HG03039 (cell line): ENCODE data around the gene HOXB6.

Experiments used
- ATAC-seq: cut with Tn5 transposase; IDR thresholded peaks from one replicate; pipeline ENCODE4 v1.9.1; 2021; ENCODE audit warnings: mild to moderate bottlenecking, moderate library complexity; ENCODE audit not compliant: unreplicated experiment

The HOXB6 gene

DNA sequence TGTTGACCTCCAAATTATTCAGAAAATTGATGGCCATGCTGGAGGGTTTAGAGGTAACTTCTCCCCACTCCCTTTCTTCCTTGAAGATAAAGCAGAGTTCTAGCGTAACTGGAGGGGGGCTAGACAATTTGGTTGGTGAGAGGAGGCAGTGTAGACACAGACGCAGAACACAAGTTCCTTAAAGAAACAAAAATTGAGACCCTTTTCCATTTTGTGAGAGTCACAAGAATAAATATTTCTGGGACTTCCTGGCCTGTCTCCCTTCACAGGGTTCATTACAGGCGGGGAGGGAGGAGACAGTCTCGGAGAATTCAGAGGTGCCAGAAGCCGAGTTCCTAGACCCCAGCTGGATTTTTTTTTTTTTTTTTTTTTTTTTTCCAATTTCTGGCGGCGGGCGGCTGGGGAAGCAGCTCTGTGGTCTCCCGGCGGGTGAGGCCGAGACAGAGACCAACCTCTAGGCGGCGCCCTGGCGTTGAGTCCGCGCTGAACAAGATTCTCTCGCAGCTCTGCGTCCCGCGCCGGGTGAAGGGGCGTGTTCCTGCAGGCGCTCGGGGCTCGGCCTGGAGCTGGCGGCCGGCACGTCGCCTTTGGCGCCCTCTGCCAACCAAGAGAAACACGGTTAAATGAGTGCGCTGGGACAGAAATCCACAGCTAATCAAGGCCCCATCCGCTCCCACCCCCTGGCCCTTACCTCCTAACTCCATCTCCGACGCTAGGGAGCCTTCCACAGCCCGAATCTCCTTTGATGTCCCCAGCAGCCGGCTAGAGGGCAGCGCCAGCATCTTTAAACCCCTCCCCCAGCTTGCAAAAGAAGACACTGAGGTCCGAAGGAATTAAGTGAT lies 31.6 kb upstream of the HOXB6 start:
- ATAC-seq, result no peak

DNA sequence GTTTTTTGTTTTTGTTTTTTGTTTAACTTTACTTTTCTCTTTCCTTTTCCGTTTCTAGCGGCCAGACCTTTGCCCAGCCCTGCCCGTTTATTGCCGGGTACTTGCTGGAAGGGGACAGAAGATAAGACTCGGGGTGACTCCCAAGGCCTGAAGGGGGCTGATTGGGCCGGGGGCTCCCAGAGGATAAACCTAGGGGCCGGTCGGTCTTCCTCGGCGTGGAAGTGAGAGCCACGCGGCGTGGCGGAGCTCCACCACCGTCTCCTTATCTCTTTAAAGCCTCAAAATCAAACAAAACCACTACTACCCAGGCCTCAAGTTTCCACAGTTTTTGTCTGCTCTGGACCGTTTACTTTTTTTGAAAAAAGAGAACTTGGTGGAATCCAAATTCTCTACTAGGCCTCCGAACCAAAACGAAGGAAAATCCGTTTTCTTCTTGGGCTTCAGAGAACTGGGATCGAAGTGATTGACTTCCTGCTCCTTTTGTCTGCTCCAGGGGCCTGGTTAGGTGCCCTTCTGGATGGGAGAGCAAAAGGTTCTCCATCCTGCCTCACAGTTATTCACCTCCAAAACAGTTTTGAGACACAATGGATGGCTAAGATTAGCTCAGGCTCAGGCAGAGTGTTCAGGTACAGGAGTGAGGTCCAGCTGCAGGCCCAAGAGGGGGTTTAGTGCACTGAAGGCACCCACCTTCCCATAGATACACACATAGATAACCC lies 29.9 kb upstream of the HOXB6 start:
- ATAC-seq, result no peak

DNA sequence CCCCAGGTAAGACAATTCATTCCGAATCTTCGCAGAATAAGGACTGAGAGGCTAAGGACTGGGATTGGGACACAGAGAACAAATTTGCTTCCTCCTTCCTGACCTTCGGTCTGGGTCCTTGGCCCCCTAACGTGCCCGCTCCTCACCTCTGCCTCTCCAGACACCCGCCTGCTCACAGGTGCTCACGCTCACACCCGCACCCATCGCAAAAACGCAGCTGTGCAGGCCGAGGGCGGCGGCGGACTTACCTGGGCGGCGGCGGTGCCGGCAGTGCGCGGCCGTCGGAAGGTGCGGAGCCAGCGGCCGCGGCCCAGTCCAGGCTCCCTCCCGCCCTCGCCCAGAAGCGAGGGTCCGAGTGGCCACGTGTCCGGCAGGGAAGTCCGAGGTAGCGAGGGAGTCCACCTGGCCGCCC lies 28.5 kb upstream of the HOXB6 start:
- no peak for ATAC-seq

DNA sequence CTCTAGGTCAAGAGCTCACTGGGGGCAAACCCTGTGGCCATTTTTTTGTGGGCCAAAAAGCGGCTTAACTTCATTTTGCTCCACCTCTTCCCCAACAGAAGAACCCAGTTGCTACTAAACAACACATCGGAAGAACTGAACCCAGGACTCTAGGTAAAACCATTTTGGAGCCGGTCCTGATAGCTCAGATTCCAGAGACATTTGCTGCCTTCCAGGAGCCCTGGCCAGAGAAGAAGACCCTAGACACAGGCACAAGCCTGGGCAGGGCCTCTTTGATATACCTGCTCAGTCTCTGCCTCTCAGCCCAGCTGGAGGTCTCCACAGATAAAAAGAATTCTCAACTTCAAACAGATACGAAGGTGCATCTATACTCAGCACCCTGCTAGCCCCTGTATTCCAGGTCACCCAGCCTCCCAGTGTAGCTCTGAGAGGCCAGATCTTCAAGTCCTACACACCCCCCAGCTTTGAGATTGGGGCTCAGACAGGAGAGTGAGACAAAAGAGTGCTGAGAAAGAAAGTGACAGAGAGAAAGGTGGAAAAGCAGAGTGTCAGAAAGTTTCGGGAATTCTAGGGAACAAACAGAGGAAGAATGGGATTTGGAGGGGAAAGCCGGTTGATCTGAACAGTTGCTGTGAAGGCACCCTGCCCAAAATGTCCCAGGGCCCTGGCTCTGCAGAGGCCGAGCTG lies 27.9 kb upstream of the HOXB6 start:
- no peak for ATAC-seq

DNA sequence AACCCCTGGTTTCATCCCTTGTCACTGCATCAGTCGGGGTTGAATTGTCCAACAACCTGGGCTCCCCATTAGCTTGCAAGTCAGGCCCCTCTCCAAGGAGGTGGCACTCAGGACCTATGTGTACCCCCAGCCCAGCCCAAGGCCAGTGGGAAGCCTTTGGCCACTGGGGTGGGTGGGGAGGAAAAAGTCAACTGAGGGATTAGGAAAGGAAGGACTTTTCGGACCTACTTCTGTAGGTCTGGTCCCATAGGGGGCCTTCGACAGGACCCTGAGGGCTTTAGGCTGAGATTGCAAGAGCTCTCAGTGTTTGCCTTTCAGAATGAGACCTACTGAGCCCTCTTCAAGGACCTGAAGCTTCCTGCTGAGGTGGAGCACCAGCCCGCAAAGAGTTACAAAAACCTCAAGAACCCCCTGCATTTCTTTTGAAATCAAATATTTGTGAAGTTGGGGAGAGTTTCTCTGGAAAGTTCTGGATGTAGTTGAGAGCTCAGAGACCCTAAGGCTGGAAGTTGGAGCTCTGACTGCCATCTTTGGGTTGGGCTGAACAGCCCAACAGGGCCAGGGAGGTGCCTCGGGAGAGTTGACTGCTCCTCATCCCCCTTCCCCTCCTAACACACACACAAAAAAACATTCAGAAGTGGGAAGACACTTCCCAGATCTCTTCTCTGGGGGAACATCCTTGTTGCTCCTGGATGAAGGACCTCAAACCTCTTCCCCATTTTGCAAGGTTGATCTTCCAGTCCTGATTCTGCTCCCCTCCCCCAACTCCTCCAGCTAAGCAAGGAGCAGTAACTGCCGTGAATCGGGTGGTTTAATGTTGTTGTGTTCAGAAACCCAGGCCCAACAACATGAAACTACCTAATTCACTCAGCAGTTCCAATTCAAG lies 27.1 kb upstream of the HOXB6 start:
- no peak for ATAC-seq

DNA sequence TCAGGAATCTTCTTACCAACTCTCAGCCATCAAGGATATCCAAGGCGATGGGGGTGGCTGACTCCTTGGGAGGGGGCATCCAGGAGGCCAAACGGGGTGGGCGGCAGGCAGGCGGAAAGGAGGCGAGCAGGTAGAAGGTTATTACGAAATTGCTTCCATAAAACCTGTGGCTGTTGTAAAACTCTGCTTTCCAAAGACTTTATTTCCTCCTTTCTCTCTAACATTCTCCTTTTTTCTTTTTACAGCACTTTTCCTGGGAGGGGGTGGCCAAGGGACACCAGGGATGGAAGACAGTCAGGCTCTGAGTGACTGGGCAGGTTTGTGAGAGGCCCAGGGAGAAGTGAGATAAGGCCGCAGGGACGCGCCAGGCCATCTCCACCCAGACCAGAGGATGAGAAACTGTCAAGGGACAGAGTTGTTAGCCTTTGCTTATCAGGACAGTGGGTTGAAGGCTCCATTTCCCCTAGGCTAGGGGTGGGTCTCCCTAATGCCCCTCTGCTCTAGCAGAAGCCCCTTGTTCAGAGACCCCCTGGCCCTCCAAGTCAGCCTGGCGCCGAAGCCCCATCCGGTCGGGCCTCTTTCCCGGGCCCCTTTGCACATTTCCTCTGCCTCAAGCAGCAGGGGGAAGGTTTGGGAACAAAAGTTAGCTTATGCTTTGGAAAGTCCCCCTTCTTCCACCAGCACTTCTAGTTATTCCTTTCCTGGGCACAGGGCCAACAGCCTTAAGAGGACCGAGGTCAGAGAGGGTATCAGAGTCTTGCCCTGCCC lies 26.3 kb upstream of the HOXB6 start:
- ATAC-seq, result no peak

DNA sequence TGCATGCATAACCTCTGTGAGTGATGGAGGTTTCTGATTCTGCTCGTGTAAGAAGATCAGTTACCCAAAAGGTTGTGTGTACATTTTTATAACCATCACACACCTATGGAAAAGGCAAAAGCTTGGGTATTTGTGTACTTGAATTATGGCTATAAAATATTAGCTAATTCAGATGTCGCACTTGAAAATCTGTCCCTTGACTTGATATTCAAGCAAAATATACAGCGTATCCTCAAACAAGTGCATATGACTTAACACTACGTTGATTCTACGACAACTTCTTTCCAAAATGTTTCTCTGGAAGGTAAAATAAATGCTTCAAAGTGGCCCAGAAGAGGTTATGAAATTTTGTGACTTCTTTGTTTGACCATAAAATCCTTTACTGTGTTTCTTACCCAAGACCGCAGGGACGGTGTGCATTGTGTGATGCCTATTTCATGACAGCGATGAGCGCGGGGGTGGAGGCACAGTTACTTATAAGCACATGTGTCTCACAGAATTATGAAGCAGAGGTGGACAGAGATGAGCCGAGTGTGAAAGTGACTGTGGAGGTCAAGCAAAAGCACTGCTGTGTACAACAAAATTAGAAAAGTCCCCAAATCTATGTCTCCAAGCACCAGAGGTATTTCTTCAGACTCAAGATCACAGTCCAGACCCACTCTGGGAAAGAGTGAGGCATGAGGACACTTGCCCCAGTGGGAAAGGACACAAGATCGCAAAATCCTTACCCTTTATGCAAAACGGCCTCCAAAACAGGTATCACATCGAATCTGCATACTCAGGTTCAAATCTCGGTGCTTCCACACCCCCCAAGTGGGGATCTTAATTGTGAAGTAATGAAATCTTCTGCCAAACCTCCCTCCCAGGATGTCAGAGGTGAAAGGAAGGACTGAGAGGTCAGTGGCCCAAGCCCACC lies 25.5 kb upstream of the HOXB6 start:
- ATAC-seq, result no peak

DNA sequence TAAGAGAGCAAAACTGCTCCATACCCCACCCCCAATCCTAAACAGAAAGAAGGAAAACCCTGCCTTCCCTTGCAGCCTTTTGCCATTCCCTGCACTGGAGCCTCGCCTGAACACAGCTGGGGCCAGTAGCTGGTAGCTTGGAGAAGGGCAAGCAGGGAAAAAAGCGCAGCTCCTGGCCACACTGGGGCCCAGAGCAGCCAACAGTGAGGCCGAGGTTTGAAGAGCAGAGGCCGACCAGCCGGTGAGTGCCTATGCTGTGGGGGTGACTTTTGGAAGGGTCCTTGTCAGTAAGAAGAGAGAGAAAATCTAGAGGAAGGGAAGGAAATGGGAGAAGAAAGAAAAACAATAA lies 24.6 kb upstream of the HOXB6 start:
- no peak for ATAC-seq

DNA sequence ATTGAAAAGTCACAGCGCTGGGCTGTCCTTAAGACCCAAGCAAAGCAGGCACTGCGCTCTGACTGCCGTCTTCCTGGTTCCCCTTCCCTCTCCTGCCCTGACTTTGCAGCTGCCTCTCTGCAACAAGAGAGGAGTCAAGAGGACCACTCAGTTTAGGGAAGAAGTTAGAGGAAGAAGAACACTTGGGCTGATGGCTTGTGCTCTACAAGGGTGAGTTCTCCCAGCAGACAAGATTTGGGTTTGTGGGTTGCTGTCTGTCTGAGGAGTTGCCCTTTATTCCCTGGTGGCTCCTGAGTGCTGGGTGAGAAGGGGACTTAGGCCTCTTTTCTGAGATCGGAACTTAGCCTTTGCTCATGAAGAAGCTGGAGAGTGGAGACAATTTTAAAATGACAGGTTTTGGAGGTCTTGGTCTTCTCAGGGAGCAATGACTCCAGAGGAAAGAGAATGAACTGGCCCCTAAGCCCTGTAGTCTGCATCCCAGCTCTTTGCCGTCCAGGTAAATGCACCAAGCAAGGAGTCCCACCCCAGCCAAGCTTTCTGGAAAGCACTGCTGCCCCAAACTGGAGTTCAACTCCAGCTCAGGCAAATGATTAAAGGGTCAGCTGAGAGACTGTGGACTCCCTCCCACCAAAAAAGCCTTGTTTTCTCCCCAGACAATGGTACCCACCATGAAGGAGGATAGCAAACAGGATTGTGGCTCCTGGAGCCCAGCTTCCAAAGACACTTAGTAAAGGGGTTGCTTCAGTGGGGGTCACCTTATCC lies 24.0 kb upstream of the HOXB6 start:
- ATAC-seq, result no peak

DNA sequence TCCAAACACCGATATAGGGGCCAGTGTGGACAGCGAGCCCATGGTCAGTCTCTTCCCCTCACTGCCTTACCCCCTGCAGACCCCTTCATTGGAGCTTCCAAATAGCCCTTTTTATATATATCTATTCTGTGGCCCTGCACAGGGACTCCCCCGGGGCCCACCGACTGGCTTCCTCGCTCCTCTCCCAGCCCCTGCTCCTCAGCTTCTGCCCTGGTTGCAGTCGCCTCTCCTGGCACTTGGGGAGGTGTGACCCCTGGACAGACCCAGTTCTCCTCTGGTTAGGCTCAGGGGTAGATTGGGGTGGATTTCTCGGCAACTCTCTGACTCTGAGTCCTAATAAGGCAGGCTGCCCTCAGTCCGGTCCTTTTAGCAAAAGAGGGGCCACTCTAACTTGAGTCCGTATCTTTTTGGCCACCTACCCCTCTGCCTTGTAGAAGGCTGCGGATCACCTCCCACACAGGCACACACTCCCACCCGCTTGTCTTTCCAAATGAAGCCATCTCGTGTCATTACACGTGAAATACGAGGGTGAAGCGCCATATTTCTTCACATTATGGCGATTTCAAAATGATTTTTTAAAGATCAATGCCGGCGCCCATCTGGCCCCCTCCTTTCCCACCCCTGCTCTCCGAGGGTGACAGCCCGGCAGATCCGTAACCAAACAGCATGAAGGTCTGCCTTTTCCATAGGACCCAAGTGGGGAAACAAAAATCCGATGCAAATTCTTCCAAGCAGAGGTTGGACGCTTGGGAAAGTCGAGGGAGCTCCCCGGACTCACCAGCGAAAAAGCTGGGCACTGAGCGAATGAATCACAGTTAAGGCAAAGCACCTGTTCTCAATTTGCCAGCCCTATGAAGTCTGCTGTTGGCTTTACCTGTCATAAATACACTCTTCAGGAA lies 23.1 kb upstream of the HOXB6 start:
- ATAC-seq, result no peak

DNA sequence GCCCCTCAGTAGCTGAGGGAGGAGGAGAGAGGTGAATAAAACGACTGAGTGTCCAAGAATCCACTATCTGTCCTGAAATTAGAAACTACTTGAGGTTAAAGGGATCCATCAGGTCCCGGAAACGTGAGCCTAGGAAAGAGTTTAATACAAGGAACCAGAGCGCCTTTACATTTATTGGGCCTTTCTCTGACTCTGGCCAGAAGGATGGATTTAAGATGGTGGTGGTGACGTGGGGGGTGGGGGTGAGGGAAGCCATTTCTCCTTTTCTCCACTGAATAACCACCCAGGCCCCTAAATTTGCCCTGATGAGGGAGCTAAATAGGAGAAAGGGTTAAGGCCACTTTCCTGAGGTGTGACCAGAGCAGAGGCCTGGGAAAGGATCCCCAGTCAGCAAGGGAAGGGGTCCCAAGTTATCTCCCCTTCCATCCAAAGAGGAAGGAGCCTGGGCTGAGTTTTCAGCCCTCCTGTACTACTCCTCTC lies 22.4 kb upstream of the HOXB6 start:
- no peak for ATAC-seq

DNA sequence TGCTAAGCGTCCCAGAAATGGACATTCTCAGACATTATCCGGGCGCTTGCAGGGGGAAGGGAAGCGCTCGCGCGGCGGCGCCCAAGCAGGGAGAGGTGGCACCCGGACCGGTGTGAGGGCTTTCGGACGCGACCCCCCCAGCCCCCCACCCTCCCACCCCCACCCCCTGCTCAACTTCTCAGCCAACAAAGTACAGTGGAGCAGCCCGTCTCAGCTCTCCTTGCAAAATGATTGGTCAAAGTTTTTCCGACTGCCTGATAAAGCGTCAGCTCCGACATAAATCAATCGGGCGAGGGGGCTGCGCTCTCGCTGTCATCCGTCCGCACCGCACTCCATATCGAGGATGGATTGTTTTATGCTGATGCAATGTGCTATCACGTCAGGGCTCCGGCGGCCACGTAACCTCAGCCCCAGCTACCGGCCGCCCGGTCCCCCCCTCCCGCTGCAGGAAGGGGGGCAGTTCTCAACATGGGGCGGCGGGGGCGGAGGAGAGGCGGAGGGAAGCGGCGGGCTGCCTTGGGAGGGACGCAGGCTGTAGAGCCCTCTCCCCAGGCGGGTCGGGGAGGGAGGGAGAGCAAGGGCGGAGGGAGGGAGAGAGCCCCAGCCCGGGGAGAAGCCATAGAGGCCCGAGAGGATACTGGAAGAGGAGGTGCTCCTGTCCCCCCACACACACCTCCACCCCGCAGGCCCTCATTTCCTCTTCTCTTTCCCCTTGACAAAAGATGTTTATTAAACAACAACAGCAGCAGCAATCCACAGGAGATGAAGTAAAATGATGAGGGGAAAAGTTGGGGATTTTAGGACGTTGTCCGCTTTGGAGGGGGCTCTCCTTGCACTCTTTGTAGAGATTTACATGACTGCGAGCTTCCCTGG lies 21.7 kb upstream of the HOXB6 start, which contains the start of gene HOXB9:
HOXB9 (minus strand) TSS at position 114 of the 873 bp plus-strand sequence; CDS start at position 25, 89 bp downstream.
- no peak for ATAC-seq

DNA sequence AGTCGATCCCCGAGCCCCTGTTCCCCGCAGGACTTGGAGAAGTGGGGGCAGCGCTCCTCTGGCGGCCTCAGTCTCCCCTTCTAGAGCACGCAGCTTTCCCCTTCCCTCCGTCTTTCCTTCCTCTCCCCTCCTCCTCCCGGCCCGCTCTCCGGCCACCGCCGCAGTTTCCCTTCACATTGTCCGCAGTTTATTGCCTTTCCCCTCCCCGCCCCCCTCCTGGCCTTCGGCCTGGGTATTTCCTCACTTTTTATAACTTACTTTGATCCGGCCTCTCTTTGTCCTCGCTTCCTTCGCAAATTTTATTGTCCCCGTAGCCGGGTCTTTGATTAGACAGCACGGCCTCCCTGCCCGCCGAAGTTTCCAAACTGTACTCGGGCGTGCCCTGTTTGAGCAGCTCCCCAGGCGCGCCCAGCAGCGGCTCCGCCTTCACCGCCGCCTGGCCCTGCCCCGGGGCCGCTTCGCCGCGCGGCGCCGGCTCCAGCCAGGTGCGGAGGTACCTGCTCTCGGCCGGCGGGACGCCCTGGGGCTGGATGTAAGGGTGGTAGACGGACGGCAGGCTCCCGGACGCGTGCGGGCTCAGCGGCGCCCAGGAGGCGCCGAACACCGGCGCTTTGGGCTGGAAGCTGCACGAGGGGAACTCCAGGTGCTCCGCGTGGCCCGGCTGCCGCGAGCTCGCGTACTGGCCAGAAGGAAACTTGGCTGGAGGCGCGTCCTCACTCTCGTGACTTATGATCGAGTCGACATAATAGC lies 20.9 kb upstream of the HOXB6 start:
- ATAC-seq, result no peak

DNA sequence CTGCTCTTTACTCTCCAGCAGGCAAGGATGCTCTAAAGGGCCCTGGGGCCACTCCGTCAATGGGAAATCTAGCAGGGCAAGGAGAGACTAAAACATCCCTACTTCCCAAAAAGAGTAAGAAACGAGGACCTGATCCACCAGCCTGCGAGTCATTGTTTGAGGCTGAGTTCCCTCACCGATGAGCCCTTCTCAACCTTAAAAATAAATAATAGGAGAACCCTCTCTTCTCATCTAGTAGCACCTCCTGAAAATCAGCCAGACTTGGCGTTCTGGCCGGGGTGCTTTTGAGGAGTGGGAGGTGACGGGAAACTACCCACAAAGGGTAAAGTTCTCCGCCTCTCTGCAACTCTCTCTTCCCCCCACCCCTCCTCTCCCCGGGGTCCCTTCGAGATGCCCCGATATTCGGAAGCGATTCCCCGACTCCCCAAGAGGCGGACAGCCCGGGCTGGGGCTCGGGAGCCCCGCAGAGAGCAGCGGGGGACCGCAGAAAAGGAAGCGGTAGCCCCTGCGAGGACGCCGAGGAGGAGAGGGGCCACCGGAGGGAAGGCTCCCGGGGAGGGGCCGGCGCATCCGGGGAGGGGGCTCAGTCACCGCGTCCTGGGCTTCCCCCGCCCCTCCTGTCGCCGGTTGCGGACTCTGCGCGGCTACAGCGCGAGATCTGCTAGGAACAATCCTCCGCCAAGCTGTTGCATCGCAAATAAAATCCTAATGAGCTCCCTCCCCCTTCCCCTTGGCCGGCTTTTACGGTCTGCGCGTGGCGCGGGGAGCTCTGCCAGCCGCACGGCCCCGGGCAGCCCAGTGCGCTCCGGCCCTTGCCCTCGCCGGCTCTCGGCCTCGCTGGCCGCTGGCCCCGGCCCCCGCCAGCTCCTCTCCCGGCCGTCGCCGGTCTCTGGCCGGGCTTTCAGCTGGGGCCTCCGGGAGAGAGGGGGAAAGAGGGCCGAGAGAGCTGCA lies 20.0 kb upstream of the HOXB6 start:
- ATAC-seq, result no peak
